ENCODE results near the gene CLMN.

Gene CLMN

DNA sequence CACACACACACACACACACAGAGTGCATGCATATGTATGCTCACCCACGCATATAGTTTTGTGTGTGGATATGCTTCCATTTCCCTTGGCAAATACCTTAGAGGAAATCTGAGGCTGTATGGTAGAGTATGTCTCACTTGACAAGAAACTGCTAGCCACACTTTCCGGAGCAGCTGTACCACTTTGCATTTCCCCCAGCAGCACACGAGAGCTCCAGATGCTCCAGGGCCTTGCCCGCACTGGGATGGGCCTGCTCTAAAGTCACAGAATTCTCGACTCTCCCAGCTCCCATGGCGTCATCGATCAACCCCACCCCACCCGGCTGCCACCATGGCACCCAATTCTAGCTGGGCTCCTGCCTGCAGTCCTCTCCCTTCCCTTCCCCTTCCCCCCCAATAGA is 21.9 kb downstream of the CLMN start:
- H3K9me3 Mint-ChIP-seq: peaks cover 25% of the 10 kb centered on the region
- H3K27me3 Mint-ChIP-seq (ENCODE audit: low read depth, poor library complexity): peaks cover 34% of the 10 kb centered on the region
- no peak overlapping the region for H3K27ac Mint-ChIP-seq
- H3K4me1 Mint-ChIP-seq: peaks cover 42% of the 10 kb centered on the region
- no peak for DNase-seq
- H3K36me3 Mint-ChIP-seq (ENCODE audit: low read depth): peaks cover 18% of the 10 kb centered on the region
- no peak overlapping the region for H3K4me3 Mint-ChIP-seq
- TF ChIP-seq, protein P1, sequence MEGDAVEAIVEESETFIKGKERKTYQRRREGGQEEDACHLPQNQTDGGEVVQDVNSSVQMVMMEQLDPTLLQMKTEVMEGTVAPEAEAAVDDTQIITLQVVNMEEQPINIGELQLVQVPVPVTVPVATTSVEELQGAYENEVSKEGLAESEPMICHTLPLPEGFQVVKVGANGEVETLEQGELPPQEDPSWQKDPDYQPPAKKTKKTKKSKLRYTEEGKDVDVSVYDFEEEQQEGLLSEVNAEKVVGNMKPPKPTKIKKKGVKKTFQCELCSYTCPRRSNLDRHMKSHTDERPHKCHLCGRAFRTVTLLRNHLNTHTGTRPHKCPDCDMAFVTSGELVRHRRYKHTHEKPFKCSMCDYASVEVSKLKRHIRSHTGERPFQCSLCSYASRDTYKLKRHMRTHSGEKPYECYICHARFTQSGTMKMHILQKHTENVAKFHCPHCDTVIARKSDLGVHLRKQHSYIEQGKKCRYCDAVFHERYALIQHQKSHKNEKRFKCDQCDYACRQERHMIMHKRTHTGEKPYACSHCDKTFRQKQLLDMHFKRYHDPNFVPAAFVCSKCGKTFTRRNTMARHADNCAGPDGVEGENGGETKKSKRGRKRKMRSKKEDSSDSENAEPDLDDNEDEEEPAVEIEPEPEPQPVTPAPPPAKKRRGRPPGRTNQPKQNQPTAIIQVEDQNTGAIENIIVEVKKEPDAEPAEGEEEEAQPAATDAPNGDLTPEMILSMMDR (IDR thresholded peaks at IDR 0.05): no peak

DNA sequence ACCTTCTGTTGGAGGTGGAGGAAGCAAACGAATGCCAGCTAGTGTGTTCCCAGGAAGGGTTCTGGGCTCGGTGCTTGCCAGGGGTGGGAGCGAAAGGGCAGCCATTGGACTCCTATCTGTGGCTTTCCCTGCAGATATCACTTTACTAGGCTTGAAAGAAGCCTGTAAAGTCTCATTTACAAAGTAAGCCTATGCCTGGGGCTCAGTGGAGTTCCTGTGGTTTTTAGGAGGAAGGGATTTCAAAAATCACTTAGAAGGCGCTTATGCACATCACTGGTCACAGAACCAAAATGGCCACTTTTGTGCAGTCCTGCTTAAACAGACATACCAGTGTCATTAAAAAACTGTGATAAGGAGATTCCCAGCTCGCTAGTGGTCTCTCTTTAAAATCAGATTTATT is 22.7 kb downstream of the CLMN start:
- TF ChIP-seq, protein P1 (IDR thresholded peaks at IDR 0.05): no peak
- no peak overlapping the region for H3K4me3 Mint-ChIP-seq
- peaks cover 25% of the 10 kb centered on the region for H3K9me3 Mint-ChIP-seq
- DNase-seq: no peak
- H3K4me1 Mint-ChIP-seq: peaks cover 48% of the 10 kb centered on the region
- H3K36me3 Mint-ChIP-seq (ENCODE audit: low read depth): peaks cover 18% of the 10 kb centered on the region
- no peak overlapping the region for H3K27ac Mint-ChIP-seq
- H3K27me3 Mint-ChIP-seq (ENCODE audit: low read depth, poor library complexity): peaks cover 27% of the 10 kb centered on the region

DNA sequence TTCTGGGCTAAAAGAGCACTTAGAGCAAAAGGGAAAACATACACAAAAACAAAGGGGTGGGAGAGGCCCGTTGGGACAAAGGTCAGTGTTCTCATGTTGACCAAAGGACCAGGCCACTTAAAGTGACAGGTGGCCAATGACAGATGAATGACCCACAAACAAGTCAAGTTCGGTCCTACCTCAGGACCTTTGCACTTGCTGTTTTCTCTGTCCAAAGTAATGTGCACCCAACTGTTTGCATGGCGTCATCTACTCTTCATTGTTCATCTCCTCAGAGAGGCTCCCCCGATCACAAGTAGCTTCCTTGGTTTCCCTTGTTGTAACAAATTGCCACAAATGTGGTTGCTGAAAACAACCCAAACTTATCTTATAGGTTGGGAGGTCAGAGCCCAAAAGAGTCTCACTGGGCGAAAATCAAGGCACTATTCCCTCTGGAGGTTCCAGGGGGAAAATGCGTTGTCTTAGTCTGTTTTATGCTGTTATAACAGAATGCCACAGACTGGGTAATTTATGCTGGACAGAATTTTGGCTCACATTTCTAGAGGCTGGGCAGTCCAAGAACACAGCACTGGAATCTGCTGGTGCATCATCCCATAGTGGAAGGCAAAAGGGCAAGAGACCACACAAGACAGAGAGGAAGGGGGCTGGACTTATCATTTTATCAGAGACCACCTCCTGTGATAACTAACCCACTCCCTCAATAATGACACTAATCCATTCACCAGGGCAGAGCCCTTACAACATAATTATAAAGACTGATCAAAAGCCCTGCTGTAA is 23.9 kb downstream of the CLMN start:
- peaks cover 25% of the 10 kb centered on the region for H3K9me3 Mint-ChIP-seq
- TF ChIP-seq, protein P1 (IDR thresholded peaks at IDR 0.05): no peak
- peaks cover 18% of the 10 kb centered on the region for H3K36me3 Mint-ChIP-seq (ENCODE audit: low read depth)
- no peak for DNase-seq
- no peak overlapping the region for H3K4me3 Mint-ChIP-seq
- H3K4me1 Mint-ChIP-seq: peaks cover 37% of the 10 kb centered on the region
- peaks cover 32% of the 10 kb centered on the region for H3K27me3 Mint-ChIP-seq (ENCODE audit: low read depth, poor library complexity)
- no peak overlapping the region for H3K27ac Mint-ChIP-seq

DNA sequence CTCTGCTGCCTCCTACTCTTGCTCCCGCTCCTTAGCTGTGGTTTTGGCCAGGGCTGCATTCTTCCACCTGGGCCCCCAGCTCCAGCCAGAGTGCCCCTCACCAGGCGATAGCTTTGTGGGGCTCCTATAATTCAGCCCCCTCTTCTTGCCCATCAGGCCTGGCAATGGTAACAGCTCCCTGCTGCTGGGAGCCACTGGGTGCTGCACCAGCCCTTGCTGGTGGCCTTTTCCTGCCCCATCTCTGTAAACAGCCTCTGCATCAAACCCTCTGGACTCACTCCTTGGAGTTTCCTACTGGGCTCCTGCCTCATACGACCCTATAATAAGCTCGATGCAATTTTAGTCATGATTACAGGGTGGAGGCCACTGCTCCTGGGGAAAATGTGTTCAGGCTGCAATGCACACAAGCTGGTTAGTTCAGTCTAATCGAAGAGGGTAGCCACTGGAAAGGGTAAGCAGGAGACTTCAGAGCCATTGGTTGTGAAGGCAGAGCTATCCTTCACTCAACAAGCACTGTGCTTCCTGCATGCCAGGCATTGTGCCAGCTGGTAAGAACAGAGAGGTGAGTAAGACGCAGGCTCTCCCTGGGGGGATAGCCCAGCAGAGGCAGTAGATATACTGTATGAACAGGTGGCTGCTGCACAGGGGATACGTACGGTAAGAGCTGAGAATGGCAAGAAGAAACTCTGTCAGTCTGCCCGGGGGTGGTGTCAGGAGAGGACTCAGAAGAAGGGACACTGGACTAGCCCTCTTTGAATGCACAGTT is 24.7 kb downstream of the CLMN start:
- TF ChIP-seq, protein P1 (IDR thresholded peaks at IDR 0.05): no peak
- no peak for DNase-seq
- peaks cover 25% of the 10 kb centered on the region for H3K9me3 Mint-ChIP-seq
- H3K4me3 Mint-ChIP-seq: no peak overlapping the region
- peaks cover 18% of the 10 kb centered on the region for H3K36me3 Mint-ChIP-seq (ENCODE audit: low read depth)
- H3K27ac Mint-ChIP-seq: no peak overlapping the region
- peaks cover 35% of the 10 kb centered on the region for H3K27me3 Mint-ChIP-seq (ENCODE audit: low read depth, poor library complexity)
- peaks cover 33% of the 10 kb centered on the region for H3K4me1 Mint-ChIP-seq

DNA sequence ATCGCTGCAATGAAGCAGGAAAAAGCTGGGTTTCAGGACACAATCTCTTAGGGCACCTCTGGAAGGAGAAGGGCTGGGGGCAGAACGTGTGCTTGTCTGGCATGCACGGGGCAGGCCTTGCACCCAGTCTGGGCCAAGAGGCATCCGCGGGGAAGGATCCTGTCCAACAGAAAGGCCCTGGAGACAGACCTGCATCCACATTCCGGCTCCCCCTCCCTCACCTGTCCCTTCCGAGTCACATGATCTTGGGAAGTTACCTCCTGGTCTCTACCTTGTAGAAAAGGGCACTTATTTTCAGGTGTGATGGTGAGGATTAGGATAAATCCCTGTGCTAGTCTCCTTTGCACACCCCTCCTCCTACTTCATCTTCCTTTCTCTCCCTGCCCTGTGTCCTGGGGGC is 25.4 kb downstream of the CLMN start:
- H3K4me1 Mint-ChIP-seq: peaks cover 27% of the 10 kb centered on the region
- TF ChIP-seq, protein P1 (IDR thresholded peaks at IDR 0.05): no peak
- no peak overlapping the region for H3K4me3 Mint-ChIP-seq
- H3K36me3 Mint-ChIP-seq (ENCODE audit: low read depth): peaks cover 18% of the 10 kb centered on the region
- no peak overlapping the region for H3K27ac Mint-ChIP-seq
- peaks cover 34% of the 10 kb centered on the region for H3K27me3 Mint-ChIP-seq (ENCODE audit: low read depth, poor library complexity)
- no peak for DNase-seq
- H3K9me3 Mint-ChIP-seq: peaks cover 25% of the 10 kb centered on the region

All from nephron progenitor cell (in vitro differentiated cells).